Fibroblast of skin of left quadriceps (primary cell): ENCODE results near the gene SHROOM3.

Source experiments
- DNase-seq, 2 experiments: peaks; one replicate each; pipeline ENCODE4 v3.0.0-alpha.2; 2013; ENCODE audit warnings: low read depth in 2 of 2

The SHROOM3 gene

GRCh38 chr4:76779740-76780459, 344.9 kb downstream of the SHROOM3 start:
- DNase-seq: no peak

GRCh38 chr4:76780781-76781697, 346.0 kb downstream of the SHROOM3 start:
- DNase-seq: no peak

GRCh38 chr4:76781698-76782595, 346.9 kb downstream of the SHROOM3 start:
- peak; percentile 90 to 91 for DNase-seq

GRCh38 chr4:76782837-76783236, 347.8 kb downstream of the SHROOM3 start:
- peak; percentile 71 to 72 for DNase-seq

- no peak for DNase-seq
Observed at GRCh38 chr4:76783836-76784235, 348.8 kb downstream of the SHROOM3 start.

- no peak for DNase-seq
Observed at GRCh38 chr4:76784237-76784636, 349.2 kb downstream of the SHROOM3 start.

GRCh38 chr4:76787898-76788297, 352.9 kb downstream of the SHROOM3 start:
- no peak for DNase-seq

GRCh38 chr4:76790377-76790776, 355.3 kb downstream of the SHROOM3 start:
- no peak for DNase-seq

- DNase-seq: no peak
Observed at GRCh38 chr4:76791479-76791878, 356.4 kb downstream of the SHROOM3 start.

GRCh38 chr4:76792418-76792817, 357.4 kb downstream of the SHROOM3 start:
- no peak for DNase-seq

GRCh38 chr4:76795243-76795642, 360.2 kb downstream of the SHROOM3 start:
- no peak for DNase-seq

- DNase-seq: no peak
Observed at GRCh38 chr4:76799140-76799539, 364.1 kb downstream of the SHROOM3 start.

GRCh38 chr4:76799718-76800117, 364.7 kb downstream of the SHROOM3 start:
- DNase-seq: no peak

- DNase-seq: no peak
Observed at GRCh38 chr4:76800902-76801301, 365.9 kb downstream of the SHROOM3 start.

GRCh38 chr4:76801621-76802235, 366.7 kb downstream of the SHROOM3 start:
- DNase-seq: peak; percentile 56 to 59

- DNase-seq: no peak
Observed at GRCh38 chr4:76802236-76803021, 367.4 kb downstream of the SHROOM3 start.

- DNase-seq: peak; percentile 53 to 62
Observed at GRCh38 chr4:76803522-76803921, 368.5 kb downstream of the SHROOM3 start.

- DNase-seq: no peak
Observed at GRCh38 chr4:76804096-76804495, 369.1 kb downstream of the SHROOM3 start.

GRCh38 chr4:76806346-76806745, 371.3 kb downstream of the SHROOM3 start:
- DNase-seq: no peak

GRCh38 chr4:76806757-76807156, 371.7 kb downstream of the SHROOM3 start:
- DNase-seq: no peak
